HG03354 (cell line): ENCODE results near the gene PRRC2A.
A peak's percentile ranks its signal among the peaks of the same experiment; 100 is the strongest.

Experiments used
- ATAC-seq: cut with Tn5 transposase; IDR thresholded peaks from one replicate; pipeline ENCODE4 v1.9.1; 2021; ENCODE audit warnings: mild to moderate bottlenecking; ENCODE audit not compliant: unreplicated experiment, poor library complexity, severe bottlenecking

The PRRC2A gene

GRCh38 chr6:31642798-31643570, 22.5 kb downstream of the PRRC2A start:
- ATAC-seq: no peak

- no peak for ATAC-seq
These were observed 23.4 kb downstream of the PRRC2A start for GRCh38 chr6:31643818-31644454.

GRCh38 chr6:31645325-31645724, 24.8 kb downstream of the PRRC2A start:
- no peak for ATAC-seq

- peak; percentile 28 for ATAC-seq
These were observed 31.2 kb downstream of the PRRC2A start for GRCh38 chr6:31651602-31652191.

GRCh38 chr6:31652925-31653724, 32.6 kb downstream of the PRRC2A start:
- ATAC-seq: peak; percentile 70

- ATAC-seq: no peak
These were observed 34.2 kb downstream of the PRRC2A start for GRCh38 chr6:31654574-31655348.

- ATAC-seq: no peak
These were observed 35.1 kb downstream of the PRRC2A start, which contains the start of gene APOM for GRCh38 chr6:31655349-31656237. Gene APOM, plus strand, starts transcription at chr6:31655894. Its CDS starts 73 bp downstream, at chr6:31655967.

GRCh38 chr6:31657406-31658157, 37.1 kb downstream of the PRRC2A start:
- ATAC-seq: no peak

GRCh38 chr6:31658158-31658688, 37.7 kb downstream of the PRRC2A start:
- ATAC-seq: no peak

- no peak for ATAC-seq
These were observed 38.6 kb downstream of the PRRC2A start for GRCh38 chr6:31658983-31659648.

GRCh38 chr6:31659649-31660380, 39.3 kb downstream of the PRRC2A start:
- ATAC-seq: no peak

GRCh38 chr6:31660381-31661261, 40.1 kb downstream of the PRRC2A start, which contains the start of gene C6orf47:
Gene C6orf47, minus strand, starts transcription at chr6:31660778. Its CDS starts 831 bp downstream, at chr6:31659947.
- ATAC-seq: peak; percentile 47

- ATAC-seq: no peak
These were observed 41.0 kb downstream of the PRRC2A start for GRCh38 chr6:31661262-31662123.

- ATAC-seq: no peak
These were observed 41.7 kb downstream of the PRRC2A start for GRCh38 chr6:31662124-31662723.
